DOHH2 (cell line): Measurements from ENCODE around the gene CEP295NL.

Experiments used
- CTCF ChIP-seq: fragments of 200-600 bp; sonication (generic); IDR thresholded peaks from one replicate; pipeline ENCODE4 v1.5.1; 2014; ENCODE audit warnings: antibody characterized with exemption, mild to moderate bottlenecking, low read depth, low read length; ENCODE audit not compliant: poor library complexity, severe bottlenecking
- EZH2phosphoT487 ChIP-seq: fragments of 200-600 bp; sonication (generic); IDR thresholded peaks from 2 replicates; pipeline ENCODE4 v1.6.1; 2017; ENCODE audit warnings: borderline replicate concordance, mild to moderate bottlenecking, antibody characterized with exemption, low read length, moderate library complexity, mixed read lengths

DNA sequence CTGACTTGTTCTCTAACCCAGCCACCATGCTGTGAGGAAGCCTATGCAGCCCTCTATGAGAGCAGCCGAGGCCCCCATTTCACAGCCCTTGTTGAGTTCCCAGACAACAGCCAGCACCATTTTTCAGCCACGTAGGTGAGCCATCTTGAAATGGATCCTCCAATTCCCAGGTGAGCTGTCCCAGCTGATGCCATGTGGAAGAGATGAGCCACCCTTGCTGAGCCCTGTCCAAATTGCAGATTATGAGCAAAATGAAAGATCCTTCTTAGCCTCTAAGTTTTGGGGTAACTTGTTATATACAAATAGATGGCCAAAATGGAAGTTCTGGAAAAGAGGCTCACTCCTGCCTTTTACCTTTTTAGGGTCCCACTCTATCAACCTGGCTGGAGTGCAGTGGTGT is 47.9 kb upstream of the CEP295NL start:
- TF ChIP-seq CTCF, result no peak
- no peak for TF ChIP-seq EZH2phosphoT487
